HG03159 (cell line): ENCODE results near the gene LEKR1.
A peak's percentile ranks its signal among the peaks of the same experiment; 100 is the strongest.
"Not testable (repeated sequence)": the region's sequence is repeated elsewhere in the genome, so short reads cannot be mapped to it uniquely, and the experiment has no call there.

Source experiments
- ATAC-seq: cut with Tn5 transposase; IDR thresholded peaks from one replicate; pipeline ENCODE4 v1.9.1; 2021; ENCODE audit warnings: mild to moderate bottlenecking, moderate library complexity; ENCODE audit not compliant: unreplicated experiment

Gene LEKR1

DNA sequence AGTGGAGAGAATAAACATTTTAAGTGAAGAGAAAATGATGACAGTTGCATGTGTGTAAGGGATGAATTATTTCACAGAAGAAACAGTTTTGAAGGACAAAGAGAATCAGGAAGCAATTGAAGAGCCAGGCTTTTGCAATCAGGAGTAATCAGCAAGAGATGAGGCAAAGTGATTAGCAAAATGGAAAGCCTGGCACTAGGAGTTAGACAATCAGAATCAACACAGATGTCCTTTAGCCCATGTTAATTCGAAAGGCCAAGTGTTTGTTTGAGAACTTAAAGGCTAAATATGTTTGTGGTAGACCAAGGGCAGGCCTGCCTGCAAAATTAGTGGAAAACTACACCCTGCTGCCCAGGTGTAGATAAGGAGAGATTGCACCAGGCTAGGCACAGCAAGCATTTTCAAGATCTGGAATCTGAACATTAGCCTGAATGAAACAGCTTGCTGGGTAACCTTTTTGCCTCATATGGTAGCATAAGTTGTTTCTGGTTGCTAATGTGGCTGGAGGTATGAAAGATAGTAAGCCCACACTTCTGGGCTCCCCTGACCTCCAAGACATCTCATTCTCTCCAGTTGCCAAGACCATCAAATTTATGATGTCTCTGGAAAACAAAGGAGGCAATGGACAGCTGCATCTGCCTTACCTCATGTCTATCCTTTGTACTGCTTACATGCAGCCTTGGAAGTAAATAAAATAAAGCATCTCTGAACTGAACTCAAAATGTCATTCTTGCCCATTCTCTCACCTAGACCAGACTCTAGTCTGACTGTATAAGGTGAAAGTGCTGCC, 22.0 kb upstream of the LEKR1 start:
- ATAC-seq = no peak

DNA sequence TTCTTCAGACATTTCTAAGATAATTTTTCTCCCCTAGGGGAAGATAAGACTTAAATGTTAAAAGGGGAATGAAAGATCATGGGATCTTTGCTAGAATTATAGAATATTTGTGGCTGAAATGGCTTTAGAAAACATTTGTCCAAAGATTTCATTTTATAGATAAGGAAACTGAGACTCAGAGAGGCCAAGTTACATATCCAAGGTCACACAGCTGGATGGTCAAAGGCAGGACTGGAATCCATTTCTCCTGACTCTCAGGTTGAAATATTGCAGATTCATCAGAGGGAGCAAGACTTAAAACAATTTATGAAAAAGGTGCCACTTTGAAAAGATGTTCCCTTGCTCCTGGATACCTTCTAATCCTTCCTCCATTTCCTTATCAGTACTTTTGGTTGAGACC, 19.5 kb upstream of the LEKR1 start:
- ATAC-seq = no peak

DNA sequence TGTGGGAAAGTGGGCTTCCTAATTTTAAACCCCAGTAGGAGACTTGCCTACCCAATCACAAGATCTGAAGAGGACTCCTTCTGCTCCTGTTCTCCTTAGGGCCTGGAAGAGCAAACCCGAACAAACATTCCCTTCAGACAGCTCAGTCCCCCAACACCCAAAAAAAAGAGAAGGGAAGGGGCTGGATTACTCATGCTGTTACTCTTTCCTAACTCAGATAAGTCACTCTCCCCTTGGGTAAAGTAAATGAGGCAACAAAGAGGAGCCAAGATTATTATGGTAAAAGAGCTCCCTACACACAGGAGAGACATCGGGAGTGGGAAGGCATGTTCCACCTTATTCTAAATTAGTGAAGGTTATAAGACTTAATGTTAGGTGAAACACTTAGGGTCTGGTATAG, 18.1 kb upstream of the LEKR1 start:
- ATAC-seq = no peak

GRCh38 chr3:156811089-156811862, 14.9 kb upstream of the LEKR1 start:
- no peak for ATAC-seq

DNA sequence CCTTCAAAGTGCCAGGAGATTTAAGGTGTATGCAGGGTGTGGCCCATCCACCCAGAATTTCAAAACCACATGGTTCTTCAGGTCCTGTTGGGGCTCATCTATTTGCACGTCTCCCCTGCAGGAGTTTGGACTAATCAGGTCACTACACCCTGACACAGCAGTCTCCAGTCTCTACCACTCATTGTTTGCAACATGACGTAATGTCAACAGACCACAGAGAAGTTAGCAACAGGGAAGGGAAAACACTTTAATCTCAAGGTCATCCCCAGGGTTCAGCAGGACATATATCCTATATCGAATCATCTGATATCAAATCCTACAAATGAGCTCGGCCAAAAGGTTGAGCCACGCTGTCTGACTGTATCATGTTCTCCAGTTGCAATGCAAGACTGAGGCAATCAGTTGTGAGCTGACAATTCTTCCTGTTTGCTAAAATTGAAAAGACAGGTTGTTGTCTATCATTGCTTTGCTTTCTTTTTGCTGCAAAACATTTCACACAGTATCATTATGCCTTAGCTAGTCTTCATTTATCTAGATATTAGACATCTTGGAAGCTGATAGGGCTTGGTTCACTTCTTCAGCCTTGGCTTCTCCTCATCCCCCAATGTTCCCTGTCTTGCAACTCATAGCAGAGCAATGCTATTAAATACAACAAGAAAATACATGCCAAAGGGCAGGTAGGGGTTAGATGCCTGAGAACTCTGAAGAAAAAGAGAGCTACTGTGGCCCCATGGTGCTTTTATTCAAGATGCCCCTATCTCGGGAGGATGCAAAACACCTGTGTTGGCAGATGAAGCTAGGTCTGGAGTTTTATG, 13.4 kb upstream of the LEKR1 start:
- no peak for ATAC-seq

DNA sequence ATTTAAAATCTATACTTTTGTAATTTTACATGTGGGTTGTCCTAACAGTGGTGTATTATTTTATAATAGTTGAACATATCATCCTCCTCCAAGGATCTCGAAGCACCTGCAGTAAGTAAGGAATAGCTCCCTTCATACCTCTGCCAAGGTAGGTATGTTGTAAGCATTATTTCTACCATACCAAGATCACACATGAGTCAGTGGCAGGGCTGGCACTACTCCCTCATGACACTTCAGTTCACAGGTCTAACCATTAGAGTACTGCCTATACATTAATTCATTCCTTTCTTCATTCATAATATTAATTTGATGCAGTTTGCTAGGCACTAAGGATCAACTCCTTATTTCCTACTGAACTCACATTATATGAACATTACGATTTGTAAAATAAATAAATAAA, 11.9 kb upstream of the LEKR1 start:
- no peak for ATAC-seq

DNA sequence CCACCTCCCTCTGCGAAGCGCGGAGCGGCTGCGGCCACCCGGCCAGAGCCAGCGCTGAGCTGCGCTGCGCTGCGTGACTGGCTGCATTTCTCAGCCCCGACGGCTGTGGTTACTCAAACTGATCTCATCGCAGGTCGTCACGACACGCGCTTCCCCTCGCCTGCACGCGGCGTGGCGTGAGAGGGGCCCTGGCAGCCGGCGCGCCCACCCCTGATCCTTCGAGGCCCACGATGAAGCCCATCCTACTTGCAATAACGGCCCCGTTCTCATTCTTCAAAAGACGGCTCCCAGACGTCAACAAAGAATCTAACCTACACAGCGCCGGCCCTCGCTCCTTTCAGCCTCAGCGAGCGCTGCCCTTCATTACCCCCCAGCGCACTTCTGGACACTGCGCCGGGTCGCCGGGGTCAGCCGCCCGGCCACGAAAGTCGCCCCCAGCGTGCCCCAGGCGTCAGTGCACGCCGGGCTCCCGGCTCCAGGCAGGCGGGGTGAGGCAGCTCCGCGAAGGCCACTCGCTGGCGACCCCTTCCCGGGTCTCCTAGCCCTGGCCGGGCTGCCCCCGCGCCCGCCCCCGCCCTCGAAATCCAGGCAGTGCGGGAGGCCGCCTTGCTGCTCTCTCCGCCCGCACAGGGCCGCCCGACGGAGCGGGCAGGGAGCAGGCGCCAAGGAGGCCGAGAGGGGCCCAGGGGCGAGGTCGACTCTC, 9.9 kb upstream of the LEKR1 start:
- ATAC-seq = peak; percentile 24

DNA sequence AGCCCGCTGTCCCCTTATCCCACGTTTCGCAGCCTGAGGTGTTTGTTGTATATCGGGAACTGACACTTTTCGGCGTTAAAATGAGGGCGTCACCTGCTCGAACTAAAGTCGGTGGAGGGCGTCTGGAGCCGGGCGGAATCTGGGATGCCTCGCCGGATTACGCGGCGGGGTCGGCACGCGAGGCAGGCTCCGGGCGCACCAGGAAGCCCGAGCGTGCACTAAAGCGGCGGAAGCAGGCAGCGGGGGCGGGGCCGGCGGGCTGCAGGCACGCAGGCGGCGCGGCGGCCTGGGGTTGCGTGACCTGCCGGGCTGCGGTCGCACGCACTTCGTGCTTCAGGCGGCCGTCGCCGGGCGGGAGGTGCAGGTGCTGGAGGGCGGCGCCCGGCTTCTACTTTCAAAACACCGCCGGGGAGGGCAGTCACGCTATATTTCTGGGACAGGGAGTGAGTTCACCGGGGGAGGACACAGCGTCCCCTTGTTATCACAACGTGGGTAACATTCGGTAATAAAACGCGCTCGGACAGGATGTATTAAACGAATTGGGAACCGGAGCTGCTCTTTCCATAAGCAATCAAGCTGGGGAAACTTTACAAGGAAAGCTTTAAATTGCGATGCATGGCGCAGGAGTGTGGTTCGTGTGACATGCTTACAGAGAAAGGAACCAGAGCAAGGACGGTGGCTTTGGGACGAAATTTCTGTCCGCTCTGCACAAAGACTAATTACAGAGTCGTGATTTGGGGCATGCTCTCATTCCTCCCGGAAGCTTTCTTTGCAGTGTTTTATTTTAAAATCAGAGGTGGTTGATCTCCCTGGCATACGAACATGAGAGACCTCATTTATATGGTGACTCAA, 9.1 kb upstream of the LEKR1 start:
- peak; percentile 75 for ATAC-seq

DNA sequence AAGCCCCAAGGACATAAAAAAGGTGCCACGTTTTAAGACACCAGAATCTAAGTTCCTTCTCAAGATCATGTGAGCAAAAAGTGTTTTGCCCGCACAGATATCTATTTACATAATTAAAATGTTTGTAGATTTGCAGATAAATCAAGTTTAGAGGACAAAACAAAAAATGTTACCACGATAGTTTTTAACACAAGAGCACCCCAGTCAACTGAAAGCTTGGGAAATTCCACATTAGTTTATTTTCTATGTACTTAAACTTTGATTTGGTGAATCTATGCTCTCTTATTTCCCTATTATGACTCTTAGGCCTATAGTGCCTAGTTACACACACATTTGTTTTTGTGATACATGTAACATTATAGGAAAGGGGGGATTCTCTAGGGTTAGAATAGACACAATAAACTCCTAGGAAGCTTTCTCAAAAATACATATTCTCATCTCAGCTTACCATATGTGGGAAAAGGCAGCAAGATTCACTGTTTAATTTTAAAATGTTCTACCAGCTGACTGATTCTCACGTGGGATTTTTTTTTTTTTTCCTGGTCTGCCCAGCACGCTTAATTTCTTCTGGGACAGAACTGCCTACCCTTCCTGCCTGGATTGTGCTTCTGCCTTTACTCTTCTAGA, 8.4 kb upstream of the LEKR1 start:
- ATAC-seq = no peak

- ATAC-seq = no peak
These were observed 7.9 kb upstream of the LEKR1 start for GRCh38 chr3:156818273-156818651.

DNA sequence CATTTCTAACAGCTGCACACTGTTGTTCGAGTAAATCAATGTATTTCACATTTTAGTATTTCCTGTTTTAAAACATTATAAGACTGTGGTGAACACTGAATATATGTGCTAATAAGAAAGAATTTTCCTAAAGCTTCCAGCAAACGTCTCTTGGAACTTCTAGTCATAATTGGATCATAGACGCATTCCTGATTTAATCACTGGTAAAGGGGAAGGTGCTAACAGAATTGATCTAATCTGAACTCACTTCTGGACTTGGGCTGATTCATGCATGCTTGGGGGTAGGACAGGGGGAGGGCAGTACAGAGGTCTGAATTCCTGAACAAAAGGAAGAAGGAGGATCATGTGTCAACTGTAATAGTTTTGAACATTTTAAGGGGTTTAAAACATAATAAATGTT, 7.3 kb upstream of the LEKR1 start:
- no peak for ATAC-seq

GRCh38 chr3:156819842-156820691, 6.1 kb upstream of the LEKR1 start:
- ATAC-seq = no peak

DNA sequence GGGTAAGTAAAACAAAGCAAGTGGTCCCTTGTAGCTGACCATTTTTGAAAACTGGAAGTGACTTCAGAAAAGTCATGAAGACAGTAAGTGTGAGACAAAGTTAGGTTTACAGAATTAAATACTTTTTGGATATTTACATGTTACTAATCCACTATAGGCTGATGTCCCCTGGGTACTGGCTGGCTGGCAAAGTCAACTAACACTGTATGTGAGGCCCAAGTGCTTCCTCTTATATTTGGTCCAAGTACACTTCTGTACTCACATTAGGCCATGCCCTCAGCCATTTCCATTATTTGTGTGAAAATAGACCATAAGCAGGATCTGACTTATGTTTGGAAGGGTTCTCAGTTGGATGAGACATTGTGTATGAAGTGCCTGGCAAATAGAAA, 5.5 kb upstream of the LEKR1 start:
- ATAC-seq = no peak

- ATAC-seq = not testable (repeated sequence)
These were observed 3.4 kb upstream of the LEKR1 start for GRCh38 chr3:156822626-156823260.

- peak; percentile 47 for ATAC-seq
These were observed 384 bp upstream of the LEKR1 start for GRCh38 chr3:156825795-156826143.

- peak; percentile 25 for ATAC-seq
These were observed 1.0 kb downstream of the LEKR1 start for GRCh38 chr3:156826896-156827882.

GRCh38 chr3:156831006-156831405, 4.9 kb downstream of the LEKR1 start:
- ATAC-seq = no peak
